ENCODE measurements around the gene SCAMP1. TPM values are rescaled to one million over a fixed set of nuclear protein-coding genes. Genes with fewer than 3 reads are reported as not detected.

The SCAMP1 gene
- total and polyA plus RNA-seq, 2 of the 8 experiments (the other 6 are each of a cell fraction or from before 2014, with no cell fraction given), result 18.6 to 55.9 TPM

DNA sequence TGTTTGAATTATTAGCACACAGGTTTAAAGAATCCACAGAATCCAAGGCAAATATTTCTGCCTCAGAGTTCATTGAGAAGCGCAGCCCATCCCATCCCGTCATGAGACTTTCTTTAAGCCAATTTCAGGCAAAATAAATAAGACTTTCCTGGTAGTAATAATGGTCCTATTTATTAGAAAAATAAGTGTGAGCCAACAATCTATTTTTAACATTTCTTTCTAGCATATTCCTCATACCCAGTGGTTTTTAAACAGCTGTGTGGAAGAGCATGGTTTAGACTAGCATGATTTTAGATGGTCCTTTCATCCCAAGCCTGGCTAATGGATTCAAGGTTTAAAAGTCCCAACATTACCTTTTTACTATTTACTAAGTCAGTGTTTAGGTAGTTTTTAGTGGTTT, 125.8 kb downstream of the SCAMP1 start (continued):
- TF ChIP-seq GABPA (IDR thresholded peaks at IDR 0.05; ENCODE audit: borderline replicate concordance, insufficient read depth, low read length) (no peak), HDAC2 (IDR thresholded peaks at IDR 0.05; ENCODE audit: borderline replicate concordance in 1 of 2, low read depth in 2 of 2, low read length in 2 of 2) (no peak), SAP30 (IDR thresholded peaks at IDR 0.05; ENCODE audit: insufficient read depth, insufficient replicate concordance, low read length) (no peak)
- TF ChIP-seq, protein P1, sequence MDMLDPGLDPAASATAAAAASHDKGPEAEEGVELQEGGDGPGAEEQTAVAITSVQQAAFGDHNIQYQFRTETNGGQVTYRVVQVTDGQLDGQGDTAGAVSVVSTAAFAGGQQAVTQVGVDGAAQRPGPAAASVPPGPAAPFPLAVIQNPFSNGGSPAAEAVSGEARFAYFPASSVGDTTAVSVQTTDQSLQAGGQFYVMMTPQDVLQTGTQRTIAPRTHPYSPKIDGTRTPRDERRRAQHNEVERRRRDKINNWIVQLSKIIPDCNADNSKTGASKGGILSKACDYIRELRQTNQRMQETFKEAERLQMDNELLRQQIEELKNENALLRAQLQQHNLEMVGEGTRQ (IDR thresholded peaks at IDR 0.05; ENCODE audit: low read length), result no peak
